Kidney (tissue), 14 donors: ENCODE measurements around the gene HNMT. TPM values are rescaled to one million over a fixed set of nuclear protein-coding genes. Genes with fewer than 3 reads are reported as not detected.
"Not testable (repeated sequence)": the region's sequence is repeated elsewhere in the genome, so short reads cannot be mapped to it uniquely, and the experiment has no call there.

Experiments used
- DNase-seq, 5 donors: peaks; one replicate each; pipeline ENCODE4 v3.0.0-alpha.2; 2013 to 2020
- FAIRE-seq: peaks from 2 replicates; lab custom pipeline; 2012; peaks lifted over from hg19 to GRCh38; lab: Jason Lieb, UNC
- H3K27ac ChIP-seq, 2 donors: one replicate each; pipeline ENCODE4 v1.7.0; 2013; ENCODE audit warnings: low read depth in 2 of 2, low read length in 2 of 2, inconsistent platforms in 1 of 2
- H3K27me3 ChIP-seq: one replicate; pipeline ENCODE4 v1.7.1; 2013; ENCODE audit warnings: low read length, inconsistent platforms; ENCODE audit not compliant: control insufficient read depth, insufficient read depth
- H3K36me3 ChIP-seq, 3 donors: one replicate each; pipeline versions ENCODE4 v1.7.0 to v1.7.1; 2013; ENCODE audit warnings: low read length in 3 of 3, control low read depth in 1 of 3, inconsistent platforms in 1 of 3; ENCODE audit not compliant: insufficient read depth in 3 of 3, control insufficient read depth in 2 of 3
- H3K4me1 ChIP-seq, 3 donors: one replicate each; pipeline versions ENCODE4 v1.7.0 to v1.7.1; 2013; ENCODE audit warnings: low read length in 3 of 3, inconsistent platforms in 1 of 3, low read depth in 1 of 3; ENCODE audit not compliant: control insufficient read depth in 2 of 3, insufficient read depth in 2 of 3
- H3K4me3 ChIP-seq, 3 donors: one replicate each; pipeline versions ENCODE4 v1.7.0 to v1.8.1; 2013; ENCODE audit warnings: low read length in 3 of 3, control low read depth in 1 of 3, inconsistent platforms in 1 of 3
- H3K9ac ChIP-seq, 3 donors: one replicate each; pipeline versions ENCODE4 v1.7.0 to v1.7.1; 2013; ENCODE audit warnings: low read length in 3 of 3, control low read depth in 1 of 3, inconsistent platforms in 1 of 3
- H3K9me3 ChIP-seq, 3 donors: one replicate each; pipeline versions ENCODE4 v1.7.0 to v1.7.1; 2013; ENCODE audit warnings: low read length in 3 of 3, control low read depth in 1 of 3, inconsistent platforms in 1 of 3; ENCODE audit not compliant: control insufficient read depth in 2 of 3, insufficient read depth in 1 of 3
- CTCF ChIP-seq: IDR thresholded peaks from 3 replicates; pipeline ENCODE4 v1.5.1; 2012; ENCODE audit warnings: mild to moderate bottlenecking, moderate library complexity, borderline replicate concordance; ENCODE audit not compliant: insufficient read depth; ENCODE audit errors: extremely low read depth
- intact Hi-C: fragments of 100-400 bp; cut with DNase I; formaldehyde crosslinking; loops from one replicate; pipeline ENCODE4 v1.11.1; 2022
- polyA plus RNA-seq: library from polyadenylated mRNA; stranded (reverse); fragments of 350-450 nt; fragmentation: Illumina TruSeq; extraction: RNeasy Lipid Tissue Mini Kit (QIAGEN cat#74804); gene quantifications from one replicate; pipeline ENCODE4 v1.2.3, GENCODE V29; 2014; ENCODE audit warnings: low read depth, low replicate concordance; ENCODE audit not compliant: insufficient read depth
- total RNA-seq: library from RNA; stranded (reverse); fragmentation: NEBNext Ultra II Directional; extraction: Animal tissue kit (Norgen Biotek cat#: 25700); gene quantifications from one replicate; pipeline ENCODE4 v1.2.1, GENCODE V29; 2021
- donor health status: control.
- donor health status: control.
- donor health status: control.
- donor health status: control.
- donor health status: control.
- donor health status: DM: yes; HTN: yes; CAD: no.
- donor health status: Normal renal cell carcinoma (clear cell type).

Gene HNMT
- total and polyA plus RNA-seq, 2 donors from 2014 or later: 61.6 to 69.2 TPM

DNA sequence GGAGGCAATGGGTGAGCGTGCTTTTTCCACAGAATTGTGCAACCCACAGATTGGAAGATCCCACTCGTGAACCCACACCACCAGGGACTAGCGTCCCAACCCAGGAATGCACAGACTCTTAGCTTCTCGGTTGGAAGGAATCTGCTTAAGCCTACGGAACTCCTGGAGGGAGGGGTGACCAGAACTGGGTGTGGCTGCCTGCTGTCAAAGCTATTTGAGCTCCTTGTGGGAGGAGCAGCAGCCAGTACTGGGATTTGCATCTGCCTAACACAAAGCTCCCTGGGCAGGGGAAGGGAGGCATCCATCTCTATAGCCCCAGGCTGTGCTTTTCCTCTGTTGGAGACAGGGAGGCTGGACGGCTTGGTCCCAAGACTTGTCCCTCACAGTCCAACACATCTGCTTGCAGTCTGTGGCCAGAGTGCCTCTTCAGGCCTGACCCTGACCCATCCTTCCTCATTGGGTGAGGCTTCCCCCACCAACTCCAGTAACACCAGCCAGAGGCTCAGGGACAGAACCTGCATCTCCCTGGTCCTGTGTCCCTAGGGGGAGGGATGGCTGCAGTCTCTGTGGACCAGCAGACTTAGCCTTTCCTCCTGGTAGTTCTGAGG is 27.9 kb downstream of the HNMT start:
- H3K9ac ChIP-seq: no peak overlapping the region
- H3K36me3 ChIP-seq: peaks cover 0 to 20% (median 7%) of the 10 kb centered on the region in 3 donors
- DNase-seq (no peak), FAIRE-seq (no peak)
- no peak for TF ChIP-seq CTCF
- H3K27ac ChIP-seq: no peak overlapping the region
- intact Hi-C loops: no loop called here
- peaks cover 0 to 16% (median 2%) of the 10 kb centered on the region in 3 donors for H3K9me3 ChIP-seq
- no peaks in the 10 kb centered on the region for H3K27me3 ChIP-seq
- H3K4me3 ChIP-seq: no peak overlapping the region
- no peaks in the 10 kb centered on the region for H3K4me1 ChIP-seq

DNA sequence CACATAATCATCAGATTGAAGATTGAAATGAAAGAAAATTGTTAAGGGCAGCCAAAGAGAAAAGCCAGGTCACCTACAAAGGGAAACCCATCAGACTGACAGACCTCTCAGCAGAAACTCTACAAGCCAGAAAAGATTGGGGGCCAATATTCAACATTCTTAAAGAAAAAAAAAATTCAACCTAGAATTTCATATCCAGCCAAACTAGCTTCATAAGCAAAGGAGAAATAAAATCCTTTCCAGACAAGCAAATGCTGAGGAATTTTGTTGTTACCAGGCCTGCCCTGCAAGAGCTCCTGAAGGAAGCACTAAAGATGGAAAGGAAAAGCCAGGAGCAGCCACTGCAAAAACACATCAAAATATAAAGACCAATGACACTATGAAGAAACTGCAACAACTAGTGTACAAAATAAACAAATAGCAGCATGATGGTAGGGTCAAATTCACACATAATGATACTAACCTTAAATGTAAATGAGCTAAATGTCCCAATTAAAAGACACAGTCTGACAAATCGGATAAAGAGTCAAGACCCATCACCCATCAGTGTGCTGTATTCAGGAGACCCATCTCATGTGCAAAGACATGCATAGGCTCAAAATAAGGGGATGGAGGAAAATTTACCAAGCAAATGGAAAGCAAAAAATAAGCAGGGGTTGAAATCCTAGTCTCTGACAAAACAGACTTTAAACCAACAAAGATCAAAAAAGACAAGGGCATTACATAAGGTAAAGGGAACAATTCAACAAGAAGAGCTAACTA is 29.6 kb downstream of the HNMT start:
- DNase-seq, FAIRE-seq, H3K9ac ChIP-seq, H3K4me3 ChIP-seq, H3K27me3 ChIP-seq, intact Hi-C loops, H3K4me1 ChIP-seq, H3K27ac ChIP-seq: not testable (repeated sequence)
- peaks cover 0 to 17% (median 7%) of the 10 kb centered on the region in 3 donors for H3K36me3 ChIP-seq
- H3K9me3 ChIP-seq: peaks cover 0 to 16% (median 2%) of the 10 kb centered on the region in 3 donors

DNA sequence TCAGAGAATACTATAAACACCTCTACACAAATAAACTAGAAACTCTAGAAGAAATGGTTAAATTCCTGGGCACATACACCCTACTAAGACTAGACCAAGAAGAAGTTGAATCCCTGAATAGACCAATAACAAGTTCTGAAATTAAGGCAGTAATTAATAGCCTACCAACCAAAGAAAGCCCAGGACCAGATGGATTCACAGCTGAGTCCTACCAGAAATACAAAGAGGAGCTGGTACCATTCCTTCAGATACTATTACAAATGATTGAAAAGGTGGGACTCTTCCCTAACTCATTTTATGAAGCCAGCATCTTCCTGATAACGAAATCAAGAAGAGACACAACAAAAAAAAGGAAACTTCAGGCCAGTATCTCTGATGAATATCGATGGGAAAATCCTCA is 31.1 kb downstream of the HNMT start:
- H3K36me3 ChIP-seq, DNase-seq, H3K4me3 ChIP-seq, FAIRE-seq, H3K9me3 ChIP-seq, H3K9ac ChIP-seq, H3K27me3 ChIP-seq, H3K27ac ChIP-seq, H3K4me1 ChIP-seq, intact Hi-C loops: not testable (repeated sequence)

GRCh38 chr2:137996158-137996557 is 31.9 kb downstream of the HNMT start:
- H3K9me3 ChIP-seq, H3K4me3 ChIP-seq, H3K9ac ChIP-seq, H3K4me1 ChIP-seq, H3K27me3 ChIP-seq, DNase-seq, FAIRE-seq, H3K27ac ChIP-seq, intact Hi-C loops: not testable (repeated sequence)
- H3K36me3 ChIP-seq: peaks cover 0 to 14% (median 6%) of the 10 kb centered on the region in 3 donors

- no peak for FAIRE-seq
- DNase-seq: no peak
- Histone ChIP-seq H3K27ac (no peak overlapping the region), H3K4me3 (no peak overlapping the region), H3K9me3 (peaks cover 0 to 7% (median 2%) of the 10 kb centered on the region in 3 donors), H3K9ac (no peak overlapping the region), H3K4me1 (no peaks in the 10 kb centered on the region), H3K36me3 (peaks cover 0 to 12% (median 3%) of the 10 kb centered on the region in 3 donors), H3K27me3 (no peaks in the 10 kb centered on the region)
- intact Hi-C loops: no loop called here
- no peak for TF ChIP-seq CTCF
These were observed 33.5 kb downstream of the HNMT start for GRCh38 chr2:137997733-137998132.
